GM18870 (cell line): ENCODE data around the gene BARHL2.

Source experiments
- ATAC-seq: cut with Tn5 transposase; IDR thresholded peaks from one replicate; pipeline ENCODE4 v1.9.1; 2021; ENCODE audit warnings: moderate library complexity; ENCODE audit not compliant: unreplicated experiment

BARHL2 gene

DNA sequence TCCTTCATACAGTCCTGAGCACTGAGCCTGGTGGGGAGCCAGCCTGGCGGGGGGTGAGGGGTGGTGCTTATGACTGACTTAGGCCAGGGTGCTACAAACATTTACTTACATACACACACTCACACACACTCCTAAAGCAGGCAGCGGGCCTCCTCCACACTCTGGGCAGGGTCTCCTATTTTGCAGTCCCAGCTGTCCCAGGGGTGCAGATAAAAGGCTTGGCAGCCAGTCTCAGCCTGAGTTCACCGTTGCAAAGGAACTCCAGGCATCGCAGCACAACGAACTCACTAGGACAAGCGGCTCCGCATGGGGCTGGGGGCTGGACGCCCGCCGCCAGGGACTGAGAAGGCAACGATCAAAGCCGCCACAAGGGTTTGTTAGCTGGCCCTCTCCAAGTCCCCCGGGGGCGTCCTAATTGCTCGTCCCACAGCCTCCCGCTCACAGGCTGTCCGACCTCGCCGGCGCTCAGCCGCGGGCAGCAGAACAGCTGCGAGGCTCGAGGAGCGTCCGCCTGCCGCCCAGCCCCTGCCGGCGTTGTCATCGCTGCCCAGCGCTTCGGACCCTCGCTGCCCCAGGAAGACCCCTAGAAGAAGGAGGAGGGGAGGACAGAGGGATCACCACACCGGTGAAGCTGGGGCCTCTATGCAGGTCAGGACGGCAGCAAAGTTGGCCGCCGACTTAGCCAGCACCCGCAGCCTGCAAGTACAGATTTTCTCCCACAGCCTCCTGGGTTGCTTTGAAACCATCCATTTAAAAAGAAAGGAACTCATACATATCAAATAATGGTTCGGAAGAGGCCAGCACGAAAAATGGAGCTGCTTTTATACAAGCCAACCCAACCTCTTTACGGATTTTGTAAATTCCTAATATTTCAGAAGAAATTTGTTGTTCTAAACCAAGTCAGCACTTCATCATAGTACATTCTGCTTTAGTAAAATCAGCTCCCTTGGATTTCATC, 6.2 kb downstream of the BARHL2 start:
- no peak for ATAC-seq

DNA sequence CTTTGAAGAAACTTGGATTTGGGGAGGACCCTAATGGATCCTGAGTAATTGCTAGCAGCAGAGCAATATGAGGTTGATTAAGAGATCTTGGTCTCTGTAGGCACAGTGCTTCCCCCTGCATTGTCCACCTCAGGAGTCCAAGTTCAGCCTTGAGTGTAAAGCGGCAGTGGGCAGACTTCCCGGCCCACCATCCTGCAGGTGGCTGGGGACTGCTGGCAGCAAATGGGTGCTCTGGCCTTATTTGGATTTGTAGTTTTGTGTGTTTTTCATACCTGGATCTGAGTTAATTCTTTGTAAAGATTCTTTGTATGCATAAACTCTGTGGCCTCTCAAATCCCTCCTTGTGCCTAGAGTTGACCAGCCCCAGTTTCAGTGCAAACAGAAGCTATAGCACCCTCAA, 7.6 kb downstream of the BARHL2 start:
- ATAC-seq: no peak

DNA sequence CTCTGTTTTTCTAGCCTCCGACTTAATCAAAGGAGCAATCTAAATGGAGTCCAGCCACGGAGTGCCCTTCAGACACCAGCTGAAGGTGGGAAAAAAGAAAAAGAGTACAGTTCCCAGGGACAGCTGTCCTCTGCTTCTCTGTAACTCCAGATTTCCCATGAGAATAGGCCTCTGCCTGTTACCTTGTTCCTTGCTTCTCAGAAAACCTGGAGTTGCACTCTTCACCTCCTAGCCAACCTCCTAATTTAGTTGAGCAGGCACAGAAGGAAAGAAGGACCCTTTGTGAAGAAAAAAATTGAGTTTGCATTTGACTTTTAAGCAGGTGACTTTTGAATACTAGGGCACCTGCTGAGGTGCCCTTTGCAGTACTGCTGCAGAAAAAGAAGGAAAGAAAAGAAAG, 8.3 kb downstream of the BARHL2 start:
- no peak for ATAC-seq

DNA sequence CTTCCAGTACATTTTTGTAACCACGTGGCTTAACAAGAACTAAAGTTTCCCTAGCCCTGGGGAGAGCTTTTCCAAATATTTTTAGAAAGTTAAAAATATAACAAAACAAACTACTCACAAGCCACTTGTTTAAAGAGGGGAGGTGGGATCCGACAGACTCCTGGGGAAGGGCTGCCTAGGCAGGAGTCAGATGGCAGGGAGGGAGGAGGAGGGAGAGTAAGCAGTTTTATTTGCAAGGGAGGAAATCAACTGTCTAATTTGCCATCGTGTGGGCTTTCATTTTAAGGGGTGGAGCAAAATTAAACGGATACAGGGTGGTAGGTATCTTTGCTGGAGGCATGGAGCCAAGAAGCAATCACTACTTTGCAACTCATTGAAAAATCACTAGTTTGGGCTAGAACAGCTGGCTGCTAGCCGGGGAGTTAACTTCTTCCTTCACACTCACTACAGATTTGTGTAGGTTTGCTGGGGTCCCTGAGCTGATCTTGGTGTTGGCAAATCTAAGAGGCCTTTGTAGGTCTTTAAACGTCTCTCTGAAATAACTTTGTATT, 8.8 kb downstream of the BARHL2 start:
- no peak for ATAC-seq

DNA sequence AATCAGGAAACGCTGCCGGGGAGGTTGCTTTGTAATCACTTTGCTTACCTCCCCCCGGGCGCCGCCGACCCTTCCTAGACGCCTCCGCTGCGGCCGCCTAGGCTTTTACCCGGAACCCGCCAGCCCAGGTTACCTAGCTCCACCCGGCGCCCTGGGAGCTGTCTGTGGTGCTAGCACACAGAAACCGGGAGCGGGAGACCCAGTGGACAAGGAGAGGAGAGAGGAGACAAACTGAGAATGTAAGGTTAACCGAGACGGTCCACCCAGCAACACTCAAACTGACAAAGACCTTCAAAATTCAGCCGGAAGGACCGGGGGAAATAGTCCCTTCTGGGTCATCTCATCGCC, 9.8 kb downstream of the BARHL2 start:
- ATAC-seq: no peak

DNA sequence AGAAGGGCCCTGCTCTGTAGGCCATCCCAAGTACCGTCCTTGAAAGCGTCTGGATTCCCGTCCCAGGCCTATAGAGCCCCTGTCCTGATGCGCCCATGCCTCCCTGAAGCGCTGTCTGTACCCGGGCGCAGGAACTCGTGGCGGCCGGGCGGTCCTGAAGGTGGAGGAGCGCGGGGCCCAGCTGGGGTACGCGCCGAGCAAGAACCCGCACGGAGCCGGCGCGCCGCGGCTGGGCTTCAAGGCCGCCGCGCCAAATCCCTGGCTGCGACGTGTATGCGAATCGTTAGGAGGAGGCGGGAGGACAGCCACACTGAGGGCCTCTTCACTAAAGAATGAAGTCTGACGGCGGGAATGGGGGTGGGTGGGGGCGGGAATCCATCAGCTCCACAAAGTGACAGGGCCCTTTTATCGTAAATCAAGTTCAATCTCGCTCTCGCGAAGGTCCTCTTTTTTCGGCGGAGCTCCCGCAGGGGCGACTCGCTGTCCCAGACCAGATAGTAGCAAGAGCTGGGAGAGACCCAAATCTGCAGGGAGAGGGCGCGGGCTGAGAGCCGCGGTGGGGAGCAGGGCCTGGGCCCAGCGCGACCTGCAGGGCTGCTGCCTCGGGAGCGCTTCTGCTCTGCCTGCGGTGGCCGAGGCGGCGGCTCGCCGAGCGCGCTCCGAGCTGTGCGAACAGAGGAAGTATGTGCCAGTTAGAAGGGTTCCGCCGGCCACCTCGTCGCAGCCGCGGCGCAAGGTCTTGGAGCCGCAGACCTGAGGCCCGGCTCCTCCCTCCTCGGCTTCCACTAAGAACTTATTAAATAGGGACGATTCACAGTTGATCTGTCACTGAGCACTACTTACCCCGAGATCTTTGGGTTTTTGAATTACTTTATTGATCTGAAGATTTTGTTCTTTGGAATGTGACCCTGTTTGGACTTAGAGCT, 10.4 kb downstream of the BARHL2 start:
- ATAC-seq: no peak

DNA sequence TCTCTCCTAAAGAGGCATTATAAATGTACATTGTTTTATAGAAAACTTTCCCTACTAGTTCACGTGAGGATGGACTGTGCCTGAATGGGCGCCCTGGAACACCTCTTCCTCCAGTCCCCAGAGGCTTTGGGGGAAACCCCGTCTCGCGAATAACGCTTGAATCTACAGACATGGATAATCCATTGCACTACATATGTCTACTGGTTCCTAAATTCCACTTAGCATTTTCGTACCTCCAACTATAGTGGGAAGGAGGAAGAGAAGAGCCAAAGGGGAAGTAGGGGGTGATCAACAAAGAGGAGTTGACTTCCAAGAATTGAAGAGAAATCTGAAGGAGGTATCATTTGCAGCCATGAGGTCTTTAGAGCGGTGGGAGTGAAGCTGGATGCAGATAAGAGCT, 11.1 kb downstream of the BARHL2 start:
- no peak for ATAC-seq

DNA sequence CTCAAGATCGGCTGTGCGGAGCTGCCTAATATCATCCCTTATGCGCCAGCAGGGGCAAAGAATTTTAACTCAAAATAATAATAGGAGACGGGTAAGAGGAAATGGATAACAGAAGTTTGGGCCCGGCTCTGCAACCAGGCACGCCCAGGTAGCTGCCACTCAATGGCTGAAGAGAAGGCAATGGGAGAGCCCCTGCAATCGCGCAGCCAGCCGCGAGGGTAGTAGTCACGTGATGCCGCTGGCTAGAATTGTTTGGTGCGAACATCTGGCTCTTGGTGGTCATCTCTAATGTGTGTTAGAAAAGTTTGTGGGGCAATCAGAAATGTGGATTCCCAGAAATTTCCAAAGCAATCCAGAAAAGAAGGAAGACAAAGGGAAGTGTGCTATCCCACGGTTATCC, 12.3 kb downstream of the BARHL2 start:
- ATAC-seq: no peak

DNA sequence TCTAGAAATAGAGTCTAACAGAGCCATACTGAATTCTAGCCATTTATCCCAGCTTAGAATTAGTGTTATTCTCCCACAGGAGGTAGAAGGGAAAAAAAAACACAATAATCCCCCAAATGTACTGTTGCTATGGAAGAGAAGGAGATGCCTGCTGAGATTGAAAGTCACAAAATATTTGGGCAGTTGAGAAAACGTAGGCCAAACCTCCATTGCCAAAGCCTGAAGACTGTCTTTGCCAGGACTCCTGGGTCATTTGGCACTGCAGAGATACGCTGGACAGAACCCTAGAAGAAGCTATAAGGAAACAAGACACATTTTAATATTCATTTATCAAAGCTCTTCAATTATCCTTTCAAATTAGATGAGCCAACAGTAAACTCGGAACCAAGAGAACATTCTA, 22.3 kb downstream of the BARHL2 start:
- no peak for ATAC-seq

DNA sequence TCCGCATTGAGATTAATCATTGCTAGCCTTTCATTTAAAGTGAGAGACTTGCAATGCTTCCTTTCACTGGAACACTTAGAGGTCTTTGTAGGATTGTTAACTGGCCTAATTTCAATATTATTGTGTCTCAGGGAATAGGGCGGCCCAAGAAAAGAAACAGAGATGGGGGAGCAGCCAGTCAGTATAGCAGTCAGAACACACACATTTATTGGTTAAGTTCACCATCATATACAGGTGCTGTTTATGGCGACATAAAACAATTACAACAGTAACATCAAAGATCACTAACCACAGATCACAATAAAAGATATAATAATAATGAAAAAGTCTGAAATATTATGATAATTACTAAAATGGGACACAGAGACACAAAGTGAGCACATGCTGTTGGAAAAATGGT, 29.4 kb downstream of the BARHL2 start:
- ATAC-seq: no peak

DNA sequence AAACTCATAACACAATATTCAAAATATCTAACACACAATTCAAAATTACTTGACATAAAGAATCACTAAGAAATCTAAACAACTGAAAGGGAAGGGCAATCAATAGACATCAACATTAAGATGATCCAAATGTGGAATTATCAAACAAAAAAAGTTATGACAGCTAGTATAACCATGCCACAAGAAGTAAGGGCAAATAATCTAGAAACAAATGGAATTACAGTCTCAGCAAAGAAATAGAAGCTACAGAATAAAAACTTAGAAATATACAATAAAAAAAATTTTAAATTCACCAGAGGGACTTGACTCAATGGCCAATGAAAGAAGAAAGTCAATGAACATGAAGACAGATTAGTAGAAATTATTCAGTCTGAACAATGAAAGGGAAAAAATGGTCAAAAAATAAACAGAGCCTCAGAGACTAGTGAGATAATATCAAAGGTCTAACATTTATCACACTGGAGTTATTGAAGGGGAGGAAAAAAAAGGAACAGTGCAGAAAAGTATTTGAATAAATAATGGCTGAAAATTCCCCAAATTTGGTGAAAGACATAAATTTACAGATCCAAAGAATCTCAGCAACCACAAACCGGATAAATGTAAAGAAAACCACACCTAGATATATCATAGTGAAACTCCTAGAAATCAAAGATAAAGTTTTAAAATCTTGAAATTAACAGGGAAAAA, 41.8 kb downstream of the BARHL2 start:
- no peak for ATAC-seq

DNA sequence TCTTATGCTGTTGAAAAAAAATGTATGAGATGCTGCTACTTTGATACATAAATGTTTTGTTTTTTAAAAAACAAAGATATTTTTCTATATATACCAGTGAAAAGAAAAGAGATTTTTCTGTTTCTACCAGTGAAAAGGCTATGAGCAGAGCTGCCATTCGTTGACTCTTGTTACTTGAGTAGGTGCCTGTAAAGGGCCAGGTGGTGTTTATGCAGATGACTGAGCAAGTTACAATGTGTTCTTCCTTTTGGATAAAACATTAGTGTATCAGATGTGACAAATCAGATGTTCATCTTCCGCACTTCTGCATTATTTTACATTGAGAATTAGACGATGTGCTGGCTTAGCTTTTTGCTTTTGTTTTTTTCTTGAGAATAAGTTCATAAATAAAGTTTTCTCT, 45.4 kb downstream of the BARHL2 start:
- no peak for ATAC-seq

DNA sequence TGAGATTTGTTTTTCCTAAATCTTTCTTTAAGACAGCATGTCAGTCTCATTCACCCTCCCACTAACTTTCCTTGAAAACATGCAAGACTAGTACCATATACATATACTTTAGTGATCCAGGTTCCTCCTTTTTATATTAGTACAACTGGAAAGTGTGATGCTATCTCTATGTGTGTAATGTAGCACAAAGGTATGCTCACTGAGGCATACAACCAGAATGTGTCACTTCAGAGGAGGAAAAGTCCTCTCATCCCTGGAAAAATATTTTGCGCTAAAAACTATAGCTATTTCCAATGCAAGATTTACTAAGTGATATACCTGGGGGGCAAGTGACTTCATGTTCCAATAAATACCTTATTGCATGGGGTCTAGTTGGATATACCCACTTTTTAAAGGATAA, 45.9 kb downstream of the BARHL2 start:
- no peak for ATAC-seq
